Caco-2 (cell line): ENCODE measurements around the gene CLCA4. TPM values are rescaled to one million over a fixed set of nuclear protein-coding genes. Genes with fewer than 3 reads are reported as not detected.

Source experiments
- BruUV-seq: library from RNA; stranded (reverse); fragments of 400-500 nt; replicated peaks from 2 replicates; lab custom pipeline; 2021; lab: Mats Ljungman, UMichigan
- CTCF ChIA-PET: fragments of 300-600 bp; sonication (Branson Sonifier 250); formaldehyde crosslinking; loops from one replicate; lab custom pipeline; 2022; ENCODE audit warnings: antibody characterized with exemption; lab: Charles Lee
- POLR2A ChIA-PET: fragments of 300-600 bp; sonication (Branson Sonifier 250); formaldehyde crosslinking; loops from one replicate; lab custom pipeline; 2022; ENCODE audit warnings: antibody characterized with exemption; lab: Charles Lee
- DNase-seq, 2 experiments: peaks; one replicate each; pipeline versions ENCODE4 v3.0.0 to v3.0.0-alpha.2; 2020 to 2022
- H3K27me3 ChIP-seq: replicated peaks from 2 replicates; pipeline ENCODE4 v1.6.0; 2011; ENCODE audit warnings: low read length; ENCODE audit not compliant: control insufficient read depth, insufficient read depth
- H3K36me3 ChIP-seq: 2 replicates; pipeline ENCODE4 v1.5.1; 2011; ENCODE audit warnings: low read length; ENCODE audit not compliant: control insufficient read depth, insufficient read depth
- H3K4me1 ChIP-seq: fragments of 250-450 bp; sonication (Bioruptor Pico); 2 replicates; pipeline ENCODE4 v1.5.1; 2020; ENCODE audit warnings: mild to moderate bottlenecking
- H3K4me3 ChIP-seq: 2 replicates; pipeline ENCODE4 v1.5.1; 2011; ENCODE audit warnings: low read depth, mild to moderate bottlenecking, control low read depth, low read length
- H3K9me3 ChIP-seq: fragments of 250-450 bp; sonication (Bioruptor Pico); 2 replicates; pipeline ENCODE4 v1.5.1; 2020; ENCODE audit warnings: mild to moderate bottlenecking, moderate library complexity
- H3K27ac Mint-ChIP-seq: one replicate; pipeline ENCODE4 v1.8.0; 2022; ENCODE audit warnings: mixed read lengths; ENCODE audit not compliant: unreplicated experiment
- H3K27me3 Mint-ChIP-seq: one replicate; pipeline ENCODE4 v1.8.0; 2022; ENCODE audit warnings: mixed read lengths; ENCODE audit not compliant: insufficient read depth, unreplicated experiment
- H3K36me3 Mint-ChIP-seq: one replicate; pipeline ENCODE4 v1.8.0; 2022; ENCODE audit warnings: mild to moderate bottlenecking, mixed read lengths; ENCODE audit not compliant: insufficient read depth, unreplicated experiment
- H3K4me1 Mint-ChIP-seq: one replicate; pipeline ENCODE4 v1.8.0; 2022; ENCODE audit warnings: low read depth, mixed read lengths; ENCODE audit not compliant: unreplicated experiment
- H3K4me3 Mint-ChIP-seq: one replicate; pipeline ENCODE4 v1.8.0; 2022; ENCODE audit warnings: mild to moderate bottlenecking, moderate library complexity, mixed read lengths; ENCODE audit not compliant: unreplicated experiment
- H3K9me3 Mint-ChIP-seq: one replicate; pipeline ENCODE4 v1.8.0; 2022; ENCODE audit warnings: mixed read lengths; ENCODE audit not compliant: unreplicated experiment
- CTCF ChIP-seq, 2 experiments: fragments of 200-600 bp in 1 of 2; IDR thresholded peaks; 1 replicate in 1 of 2; 2 replicates in 1 of 2; pipeline versions ENCODE4 v1.5.1 to v1.8.0; 2011 to 2022; ENCODE audit warnings: antibody characterized with exemption in 1 of 2, control low read depth in 1 of 2, inconsistent platforms in 1 of 2, low read depth in 1 of 2, low read length in 1 of 2, mild to moderate bottlenecking in 1 of 2, moderate library complexity in 1 of 2; ENCODE audit not compliant: insufficient read depth in 1 of 2, severe bottlenecking in 1 of 2, unreplicated experiment in 1 of 2
- intact Hi-C: fragments of 100-400 bp; cut with micrococcal nuclease; formaldehyde crosslinking; loops from one replicate; pipeline ENCODE4 v1.10.0; 2022; ENCODE audit not compliant: unreplicated experiment
- total RNA-seq: library from RNA; stranded (reverse); gene quantifications from 2 replicates; pipeline ENCODE4 v1.2.3, GENCODE V29; 2022

The CLCA4 gene
- total RNA-seq, 1 experiment from 2014 or later = not detected

GRCh38 chr1:86508583-86508969 lies 38.3 kb upstream of the CLCA4 start:
- Mint-ChIP-seq H3K4me3 (no peak overlapping the region), H3K27ac (no peak overlapping the region), H3K36me3 (no peaks in the 10 kb centered on the region), H3K9me3 (no peaks in the 10 kb centered on the region), H3K27me3 (no peaks in the 10 kb centered on the region), H3K4me1 (peaks cover 13% of the 10 kb centered on the region)
- Histone ChIP-seq H3K4me1 (peaks cover 5% of the 10 kb centered on the region; the same call in 1 of the 2 replicates), H3K36me3 (no peaks in the 10 kb centered on the region), H3K9me3 (no peaks in the 10 kb centered on the region), H3K27me3 (no peaks in the 10 kb centered on the region), H3K4me3 (no peak overlapping the region)
- ChIA-PET POLR2A (no interaction called here), CTCF (no interaction called here)
- TF ChIP-seq CTCF (IDR thresholded peaks at IDR 0.05; ENCODE audit: insufficient read depth in 1 of 2, low read depth in 1 of 2, low read length in 1 of 2, severe bottlenecking in 1 of 2, unreplicated experiment in 1 of 2) = no peak
- intact Hi-C loops = no loop called here
- DNase-seq = no peak
- no TSS peak for BruUV-seq

GRCh38 chr1:86515597-86515996 lies 31.3 kb upstream of the CLCA4 start:
- ChIA-PET POLR2A (no interaction called here), CTCF (interaction anchor here (0.5 to 1.3 kb wide), 3 partner anchors 58 to 135 kb away, joined by 3 to 8 read pairs (median 3); no protein-coding TSS in a partner anchor)
- no peaks in the 10 kb centered on the region for H3K9me3 ChIP-seq
- peak; percentile 58 to 69 for DNase-seq
- peaks cover 36% of the 10 kb centered on the region for H3K4me1 ChIP-seq
- BruUV-seq = no TSS peak
- peak; percentile 35 to 64 for TF ChIP-seq CTCF (IDR thresholded peaks at IDR 0.05; ENCODE audit: insufficient read depth in 1 of 2, low read depth in 1 of 2, low read length in 1 of 2, severe bottlenecking in 1 of 2, unreplicated experiment in 1 of 2)
- no peak overlapping the region for H3K4me3 Mint-ChIP-seq
- H3K27me3 ChIP-seq = no peaks in the 10 kb centered on the region
- no peak overlapping the region for H3K4me3 ChIP-seq
- H3K36me3 Mint-ChIP-seq = no peaks in the 10 kb centered on the region
- intact Hi-C loops = loop anchor here (1.0 to 2.0 kb wide), 2 partner anchors 65 to 135 kb away; no protein-coding TSS in a partner anchor
- no peaks in the 10 kb centered on the region for H3K36me3 ChIP-seq
- H3K27ac Mint-ChIP-seq = no peak overlapping the region
- H3K27me3 Mint-ChIP-seq = no peaks in the 10 kb centered on the region
- H3K4me1 Mint-ChIP-seq = peaks cover 14% of the 10 kb centered on the region
- H3K9me3 Mint-ChIP-seq = no peaks in the 10 kb centered on the region

GRCh38 chr1:86516335-86516734 lies 30.5 kb upstream of the CLCA4 start:
- Mint-ChIP-seq H3K27me3 (no peaks in the 10 kb centered on the region), H3K4me1 (peaks cover 14% of the 10 kb centered on the region), H3K27ac (no peak overlapping the region), H3K36me3 (no peaks in the 10 kb centered on the region), H3K4me3 (no peak overlapping the region), H3K9me3 (no peaks in the 10 kb centered on the region)
- BruUV-seq = no TSS peak
- Histone ChIP-seq H3K27me3 (no peaks in the 10 kb centered on the region), H3K9me3 (no peaks in the 10 kb centered on the region), H3K4me3 (no peak overlapping the region), H3K4me1 (peaks cover 36% of the 10 kb centered on the region), H3K36me3 (no peaks in the 10 kb centered on the region)
- POLR2A ChIA-PET = no interaction called here
- TF ChIP-seq CTCF (IDR thresholded peaks at IDR 0.05; ENCODE audit: insufficient read depth in 1 of 2, low read depth in 1 of 2, low read length in 1 of 2, severe bottlenecking in 1 of 2, unreplicated experiment in 1 of 2) = no peak
- CTCF ChIA-PET = no interaction called here
- intact Hi-C loops = no loop called here
- DNase-seq = no peak
